IMR-90 (cell line): ENCODE data around the gene ATF4. TPM values are rescaled to one million over a fixed set of nuclear protein-coding genes. Genes with fewer than 3 reads are reported as not detected.
A peak's percentile ranks its signal among the peaks of the same experiment; 100 is the strongest.

Experiments
- ATAC-seq: fragments of 200-7000 bp; cut with Tn5 transposase; 2 replicates; pipeline ENCODE4 v1.9.1; 2020; ENCODE audit warnings: low read depth, mild to moderate bottlenecking, moderate library complexity
- BruUV-seq: library from RNA; stranded (reverse); fragments of 400-500 nt; replicated peaks from 2 replicates; lab custom pipeline; 2021; lab: Mats Ljungman, UMichigan
- CTCF ChIA-PET: fragments of 300-600 bp; formaldehyde crosslinking; extraction: SDS; loops from one replicate; lab custom pipeline; 2021; ENCODE audit warnings: antibody characterized with exemption; lab: Yijun Ruan, JAX
- POLR2A ChIA-PET: fragments of 300-600 bp; sonication (Branson Sonifier 250); formaldehyde crosslinking; loops from one replicate; lab custom pipeline; 2022; ENCODE audit warnings: antibody characterized with exemption; ENCODE audit not compliant: unreplicated experiment; lab: Charles Lee
- DNase-seq: peaks from one replicate; pipeline ENCODE4 v3.0.0; 2013
- H2AFZ ChIP-seq: replicated peaks from 2 replicates; pipeline ENCODE3; 2013; ENCODE audit warnings: low read length, mild to moderate bottlenecking; ENCODE audit not compliant: poor library complexity
- H2AK5ac ChIP-seq: 2 replicates; pipeline ENCODE4 v1.6.1; 2013; ENCODE audit warnings: low read depth, low read length, inconsistent platforms
- H2AK9ac ChIP-seq: replicated peaks from 2 replicates; pipeline ENCODE3; 2013; ENCODE audit warnings: mild to moderate bottlenecking, low read depth, low read length, moderate library complexity; ENCODE audit not compliant: poor library complexity
- H2BK120ac ChIP-seq: 2 replicates; pipeline ENCODE4 v1.6.1; 2013; ENCODE audit warnings: low read depth, low read length, inconsistent platforms
- H2BK15ac ChIP-seq: 3 replicates; pipeline ENCODE4 v1.6.1; 2013; ENCODE audit warnings: low read depth, low read length, inconsistent platforms
- H2BK20ac ChIP-seq: 2 replicates; pipeline ENCODE4 v1.6.1; 2013; ENCODE audit warnings: low read depth, mild to moderate bottlenecking, inconsistent platforms, low read length, moderate library complexity
- H2BK5ac ChIP-seq: 2 replicates; pipeline ENCODE4 v1.6.1; 2013; ENCODE audit warnings: mild to moderate bottlenecking, low read depth, low read length, inconsistent platforms; ENCODE audit not compliant: poor library complexity, severe bottlenecking
- H3K14ac ChIP-seq: replicated peaks from 2 replicates; pipeline ENCODE4 v1.6.1; 2013; ENCODE audit warnings: low read depth, low read length, inconsistent platforms
- H3K18ac ChIP-seq: 2 replicates; pipeline ENCODE4 v1.6.1; 2013; ENCODE audit warnings: low read depth, low read length, control low read depth
- H3K23ac ChIP-seq: 2 replicates; pipeline ENCODE4 v1.6.1; 2013; ENCODE audit warnings: low read depth, low read length, inconsistent platforms
- H3K27ac ChIP-seq: 2 replicates; pipeline ENCODE4 v1.5.1; 2013; ENCODE audit warnings: mild to moderate bottlenecking, control low read depth, low read length; ENCODE audit not compliant: insufficient read depth
- H3K27me3 ChIP-seq: 2 replicates; pipeline ENCODE4 v1.6.1; 2013; ENCODE audit warnings: low read length; ENCODE audit not compliant: control insufficient read depth, insufficient read depth
- H3K36me3 ChIP-seq: 2 replicates; pipeline ENCODE4 v1.6.1; 2013; ENCODE audit warnings: low read length, mixed read lengths; ENCODE audit not compliant: control insufficient read depth, insufficient read depth
- H3K4ac ChIP-seq: 2 replicates; pipeline ENCODE4 v1.6.1; 2013; ENCODE audit warnings: low read depth, low read length, inconsistent platforms
- H3K4me1 ChIP-seq: 2 replicates; pipeline ENCODE4 v1.6.1; 2013; ENCODE audit warnings: low read length, mixed read lengths; ENCODE audit not compliant: control insufficient read depth, insufficient read depth
- H3K4me2 ChIP-seq: 2 replicates; pipeline ENCODE4 v1.6.1; 2013; ENCODE audit warnings: low read depth, mild to moderate bottlenecking, control low read depth, low read length, moderate library complexity
- H3K4me3 ChIP-seq: 2 replicates; pipeline ENCODE4 v1.5.1; 2013; ENCODE audit warnings: low read depth, mild to moderate bottlenecking, control low read depth, low read length, moderate library complexity; ENCODE audit not compliant: insufficient read depth
- H3K56ac ChIP-seq: 2 replicates; pipeline ENCODE4 v1.6.1; 2013; ENCODE audit warnings: low read length, inconsistent platforms; ENCODE audit not compliant: insufficient read depth; ENCODE audit errors: extremely low read depth
- H3K79me1 ChIP-seq, 2 experiments: 2 replicates each; pipeline ENCODE4 v1.6.1; 2013; ENCODE audit warnings: low read length in 2 of 2, inconsistent platforms in 1 of 2, low read depth in 1 of 2
- H3K9ac ChIP-seq: 2 replicates; pipeline ENCODE4 v1.6.1; 2013; ENCODE audit warnings: low read depth, low read length, control low read depth
- H3K9me1 ChIP-seq: 2 replicates; pipeline ENCODE4 v1.6.1; 2013; ENCODE audit warnings: low read length, inconsistent platforms; ENCODE audit not compliant: insufficient read depth
- H3K9me3 ChIP-seq: 2 replicates; pipeline ENCODE4 v1.6.1; 2013; ENCODE audit warnings: low read length; ENCODE audit not compliant: control insufficient read depth, insufficient read depth
- H4K20me1 ChIP-seq: 2 replicates; pipeline ENCODE4 v1.6.1; 2013; ENCODE audit warnings: low read length, inconsistent platforms; ENCODE audit not compliant: insufficient read depth
- H4K5ac ChIP-seq: 2 replicates; pipeline ENCODE4 v1.6.1; 2013; ENCODE audit warnings: mild to moderate bottlenecking, low read depth, low read length, control low read depth
- H4K8ac ChIP-seq, 2 experiments: 2 replicates each; pipeline ENCODE4 v1.6.1; 2013; ENCODE audit warnings: low read depth in 2 of 2, low read length in 2 of 2, control low read depth in 1 of 2, inconsistent platforms in 1 of 2
- H4K91ac ChIP-seq: 2 replicates; pipeline ENCODE4 v1.6.1; 2013; ENCODE audit warnings: low read depth, low read length, inconsistent platforms; ENCODE audit not compliant: insufficient read depth
- CHD1 ChIP-seq: IDR thresholded peaks from 2 replicates; pipeline ENCODE4 v1.6.1; 2012; ENCODE audit warnings: low read depth, low read length, improper control_type of control experiment
- MAFK ChIP-seq: IDR thresholded peaks from 2 replicates; pipeline ENCODE4 v1.6.1; 2012; ENCODE audit warnings: low read depth, low read length, improper control_type of control experiment
- WGBS, 2 experiments: methylation state at CpG; one replicate each; pipeline versions ENCODE4 v1.1.5 to v1.1.7; 2013; ENCODE audit warnings: missing lambda C conversion rate in 2 of 2; ENCODE audit not compliant: insufficient read length in 1 of 2; ENCODE audit errors: extremely low coverage in 2 of 2; 5-methylcytosine and 5-hydroxymethylcytosine counted together
- dilution Hi-C: fragments of 300-500 bp; cut with HindIII; formaldehyde crosslinking; loops from one replicate; pipeline ENCODE4 v1.14.3; 2018; ENCODE audit warnings: low sequenced_read_pairs; ENCODE audit not compliant: unreplicated experiment
- in situ Hi-C: fragments of 300-500 bp; cut with MboI; formaldehyde crosslinking; loops from 3 replicates; pipeline ENCODE4 v1.14.3; 2019; ENCODE audit warnings: low sequenced_read_pairs, inconsistent platforms, mixed read lengths
- intact Hi-C: fragments of 100-400 bp; cut with micrococcal nuclease; formaldehyde crosslinking; loops from 2 replicates; pipeline ENCODE4 v1.10.0; 2022
- polyA plus RNA-seq, 3 experiments: library from polyadenylated mRNA; depleted of rRNA; stranded (reverse); fragments of >200 nt; gene quantifications; 2 replicates each; pipeline ENCODE4 v1.2.3, GENCODE V29; 2012; ENCODE audit warnings: low replicate concordance in 1 of 3
- total RNA-seq: library from RNA; depleted of rRNA; stranded (reverse); fragments of >200 nt; gene quantifications from 2 replicates; pipeline ENCODE4 v1.2.3, GENCODE V29; 2012

The ATF4 gene
- total and polyA plus RNA-seq, 2 of the 4 experiments (the other 2 are of a cell fraction): 148 to 662 TPM

DNA sequence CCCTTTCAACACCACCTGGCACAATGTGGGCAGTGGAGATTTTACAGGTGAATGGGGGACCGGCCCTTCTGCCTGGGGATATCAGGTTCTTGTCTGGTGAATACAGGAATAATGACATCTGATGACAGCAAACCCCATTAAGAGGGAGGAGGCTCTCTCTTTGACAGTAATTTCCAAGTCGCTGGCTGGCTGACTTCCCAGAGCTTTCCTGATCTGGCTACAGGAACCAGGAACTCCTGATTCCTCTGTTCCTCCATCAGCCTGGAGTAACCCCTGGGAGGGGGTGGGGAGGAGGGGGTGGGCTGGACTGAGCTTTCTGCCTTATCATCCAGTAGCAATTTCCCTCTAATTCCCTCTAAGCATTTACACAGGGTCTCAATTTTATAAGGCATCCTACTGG lies 22.0 kb upstream of the ATF4 start:
- in situ Hi-C loops: no loop called here

More for the DNA sequence above, 22.0 kb upstream of the ATF4 start:
- no peak overlapping the region for H2AK9ac ChIP-seq
- H3K36me3 ChIP-seq: no peaks in the 10 kb centered on the region
- no peak overlapping the region for H4K8ac ChIP-seq
- DNase-seq: no peak
- dilution Hi-C loops (no loop called here), intact Hi-C loops (loop anchor here (10.0 kb wide), 2 partner anchors 64 to 324 kb away; no protein-coding TSS in a partner anchor)
- no peak overlapping the region for H4K91ac ChIP-seq
- H3K23ac ChIP-seq: no peak overlapping the region
- BruUV-seq: no TSS peak
- no peak overlapping the region for H3K56ac ChIP-seq
- no peak overlapping the region for H4K5ac ChIP-seq
- peaks cover 24% of the 10 kb centered on the region for H3K9me1 ChIP-seq
- no peak for TF ChIP-seq CHD1
- no peak for TF ChIP-seq MAFK
- no peaks in the 10 kb centered on the region for H3K27me3 ChIP-seq
- CTCF ChIA-PET: no interaction called here
- no peak overlapping the region for H3K4me3 ChIP-seq
- H2AK5ac ChIP-seq: peak overlapping the region; percentile 35; the same call in 1 of the 2 replicates
- WGBS, 2 experiments: no CpG with 5 or more reads among the region's 2 CpGs
- H2BK5ac ChIP-seq: no peak overlapping the region
- POLR2A ChIA-PET: no interaction called here
- no peak overlapping the region for H3K9ac ChIP-seq
- H2BK15ac ChIP-seq: no peak overlapping the region
- no peak overlapping the region for H3K27ac ChIP-seq
- peaks cover 12% of the 10 kb centered on the region; the same call in 1 of the 2 replicates for H4K20me1 ChIP-seq
- H3K4ac ChIP-seq: no peak overlapping the region; the same call in 1 of the 2 replicates
- H2AFZ ChIP-seq: no peak overlapping the region
- H3K18ac ChIP-seq: no peak overlapping the region
- no peaks in the 10 kb centered on the region for H3K9me3 ChIP-seq
- no peak overlapping the region for H2BK120ac ChIP-seq
- H3K79me1 ChIP-seq: peaks cover under 1 to 25% of the 10 kb centered on the region in 2 experiments; a peak in 3 of 4 replicates
- no peak overlapping the region for H3K4me2 ChIP-seq
- no peak overlapping the region for H3K14ac ChIP-seq
- no peak overlapping the region for H2BK20ac ChIP-seq
- no peak for ATAC-seq
- H3K4me1 ChIP-seq: peaks cover 14% of the 10 kb centered on the region
